Activated CD4-positive, CD25-positive, alpha-beta regulatory T cell treated with anti-CD3 and anti-CD28 coated beads, Interleukin-2, amount 50 U/mL, for 72 hours (primary cell): Measurements from ENCODE around the gene ANO4.
"Not testable (repeated sequence)": the region's sequence is repeated elsewhere in the genome, so short reads cannot be mapped to it uniquely, and the experiment has no call there.

Source experiments
- DNase-seq: peaks from one replicate; pipeline ENCODE4 v3.0.0; 2021

ANO4 gene

GRCh38 chr12:100954118-100954517, 159.5 kb downstream of the ANO4 start:
- DNase-seq = no peak

GRCh38 chr12:100955139-100955538, 160.6 kb downstream of the ANO4 start:
- no peak for DNase-seq

GRCh38 chr12:100956311-100956852, 161.8 kb downstream of the ANO4 start:
- no peak for DNase-seq

- no peak for DNase-seq
Measured at GRCh38 chr12:100959481-100959880, 164.9 kb downstream of the ANO4 start.

GRCh38 chr12:100962086-100962712, 167.6 kb downstream of the ANO4 start:
- no peak for DNase-seq

GRCh38 chr12:100963381-100963780, 168.8 kb downstream of the ANO4 start:
- DNase-seq = no peak

GRCh38 chr12:100964028-100964427, 169.5 kb downstream of the ANO4 start:
- no peak for DNase-seq

- DNase-seq = no peak
Measured at GRCh38 chr12:100967189-100967588, 172.6 kb downstream of the ANO4 start.

GRCh38 chr12:100970894-100971293, 176.3 kb downstream of the ANO4 start:
- no peak for DNase-seq

- no peak for DNase-seq
Measured at GRCh38 chr12:100972121-100972520, 177.5 kb downstream of the ANO4 start.

- no peak for DNase-seq
Measured at GRCh38 chr12:100974341-100974740, 179.8 kb downstream of the ANO4 start.

GRCh38 chr12:100974747-100975146, 180.2 kb downstream of the ANO4 start:
- DNase-seq = no peak

GRCh38 chr12:100976735-100977134, 182.2 kb downstream of the ANO4 start:
- DNase-seq = no peak

- DNase-seq = no peak
Measured at GRCh38 chr12:100980856-100981255, 186.3 kb downstream of the ANO4 start.

GRCh38 chr12:100982511-100983183, 188.1 kb downstream of the ANO4 start:
- DNase-seq = no peak

GRCh38 chr12:100984796-100985195, 190.2 kb downstream of the ANO4 start:
- no peak for DNase-seq

- no peak for DNase-seq
Measured at GRCh38 chr12:100986595-100987547, 192.3 kb downstream of the ANO4 start.

- DNase-seq = no peak
Measured at GRCh38 chr12:100987552-100988521, 193.3 kb downstream of the ANO4 start.

- DNase-seq = not testable (repeated sequence)
Measured at GRCh38 chr12:100989509-100989908, 194.9 kb downstream of the ANO4 start.

- DNase-seq = no peak
Measured at GRCh38 chr12:100991102-100991501, 196.5 kb downstream of the ANO4 start.

- no peak for DNase-seq
Measured at GRCh38 chr12:100992194-100992593, 197.6 kb downstream of the ANO4 start.

GRCh38 chr12:100993916-100994450, 199.4 kb downstream of the ANO4 start:
- DNase-seq = no peak
